ENCODE data around the gene IL27RA.
"Not testable (repeated sequence)": the region's sequence is repeated elsewhere in the genome, so short reads cannot be mapped to it uniquely, and the experiment has no call there.

The IL27RA gene

GRCh38 chr19:14033946-14034345, 2.4 kb downstream of the IL27RA start:
- no peak for DNase-seq

- not testable (repeated sequence) for DNase-seq
Measured at GRCh38 chr19:14035159-14035558, 3.6 kb downstream of the IL27RA start.

GRCh38 chr19:14035706-14036105, 4.1 kb downstream of the IL27RA start:
- no peak for DNase-seq

- no peak for DNase-seq
Measured at GRCh38 chr19:14039181-14039580, 7.6 kb downstream of the IL27RA start.

GRCh38 chr19:14042659-14043608, 11.4 kb downstream of the IL27RA start:
- DNase-seq = peak; percentile 58

GRCh38 chr19:14047866-14048265, 16.3 kb downstream of the IL27RA start:
- DNase-seq = not testable (repeated sequence)

- peak; percentile 39 for DNase-seq
Measured at GRCh38 chr19:14048443-14049153, 17.0 kb downstream of the IL27RA start.

- DNase-seq = no peak
Measured at GRCh38 chr19:14050512-14050911, 18.9 kb downstream of the IL27RA start.

- DNase-seq = not testable (repeated sequence)
Measured at GRCh38 chr19:14050961-14051360, 19.4 kb downstream of the IL27RA start.

- DNase-seq = no peak
Measured at GRCh38 chr19:14051980-14052379, 20.4 kb downstream of the IL27RA start.

- no peak for DNase-seq
Measured at GRCh38 chr19:14052470-14052869, 20.9 kb downstream of the IL27RA start.

- no peak for DNase-seq
Measured at GRCh38 chr19:14053032-14053431, 21.5 kb downstream of the IL27RA start.

GRCh38 chr19:14053500-14053899, 21.9 kb downstream of the IL27RA start:
- DNase-seq = no peak

- no peak for DNase-seq
Measured at GRCh38 chr19:14054099-14054498, 22.5 kb downstream of the IL27RA start.

- no peak for DNase-seq
Measured at GRCh38 chr19:14054721-14055120, 23.2 kb downstream of the IL27RA start.

- no peak for DNase-seq
Measured at GRCh38 chr19:14055396-14055795, 23.8 kb downstream of the IL27RA start.

GRCh38 chr19:14056069-14056666, 24.6 kb downstream of the IL27RA start:
- DNase-seq = peak; percentile 19

GRCh38 chr19:14056741-14057356, 25.3 kb downstream of the IL27RA start:
- DNase-seq = no peak

- no peak for DNase-seq
Measured at GRCh38 chr19:14058182-14059092, 26.9 kb downstream of the IL27RA start.

GRCh38 chr19:14059093-14059480, 27.5 kb downstream of the IL27RA start:
- DNase-seq = peak; percentile 16

GRCh38 chr19:14059652-14060155, 28.1 kb downstream of the IL27RA start:
- peak; percentile 25 for DNase-seq

Data from NCI-H146 (cell line).